Esophagus squamous epithelium (tissue), 4 donors: ENCODE results near the gene SCG3.

Experiments
- POLR2A ChIP-seq, 4 donors: fragments of 450-650 bp; IDR thresholded peaks; one replicate each; pipeline ENCODE4 v1.6.1; 2017; ENCODE audit warnings: antibody characterized with exemption in 4 of 4, mild to moderate bottlenecking in 4 of 4, moderate library complexity in 3 of 4
- TF ChIP-seq, protein P1 (sequence below), 6 experiments: fragments of 450-650 bp in 4 of 6; fragments of 200-600 bp in 2 of 6; sonication (generic) in 2 of 6; IDR thresholded peaks; one replicate each; pipeline ENCODE4 v1.5.1; 2016 to 2019; ENCODE audit warnings: antibody characterized with exemption in 6 of 6, mild to moderate bottlenecking in 4 of 6, moderate library complexity in 4 of 6

GRCh38 chr15:51706291-51706690 lies 25.0 kb downstream of the SCG3 start:
- TF ChIP-seq POLR2A (IDR thresholded peaks at IDR 0.05): no peak
- TF ChIP-seq, protein P1, sequence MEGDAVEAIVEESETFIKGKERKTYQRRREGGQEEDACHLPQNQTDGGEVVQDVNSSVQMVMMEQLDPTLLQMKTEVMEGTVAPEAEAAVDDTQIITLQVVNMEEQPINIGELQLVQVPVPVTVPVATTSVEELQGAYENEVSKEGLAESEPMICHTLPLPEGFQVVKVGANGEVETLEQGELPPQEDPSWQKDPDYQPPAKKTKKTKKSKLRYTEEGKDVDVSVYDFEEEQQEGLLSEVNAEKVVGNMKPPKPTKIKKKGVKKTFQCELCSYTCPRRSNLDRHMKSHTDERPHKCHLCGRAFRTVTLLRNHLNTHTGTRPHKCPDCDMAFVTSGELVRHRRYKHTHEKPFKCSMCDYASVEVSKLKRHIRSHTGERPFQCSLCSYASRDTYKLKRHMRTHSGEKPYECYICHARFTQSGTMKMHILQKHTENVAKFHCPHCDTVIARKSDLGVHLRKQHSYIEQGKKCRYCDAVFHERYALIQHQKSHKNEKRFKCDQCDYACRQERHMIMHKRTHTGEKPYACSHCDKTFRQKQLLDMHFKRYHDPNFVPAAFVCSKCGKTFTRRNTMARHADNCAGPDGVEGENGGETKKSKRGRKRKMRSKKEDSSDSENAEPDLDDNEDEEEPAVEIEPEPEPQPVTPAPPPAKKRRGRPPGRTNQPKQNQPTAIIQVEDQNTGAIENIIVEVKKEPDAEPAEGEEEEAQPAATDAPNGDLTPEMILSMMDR (IDR thresholded peaks at IDR 0.05): no peak
